HG03571 (cell line): ENCODE results near the gene LRRC39.
A peak's percentile ranks its signal among the peaks of the same experiment; 100 is the strongest.
"Not testable (repeated sequence)": the region's sequence is repeated elsewhere in the genome, so short reads cannot be mapped to it uniquely, and the experiment has no call there.

Source experiments
- ATAC-seq: cut with Tn5 transposase; IDR thresholded peaks from one replicate; pipeline ENCODE4 v1.9.1; 2021; ENCODE audit not compliant: unreplicated experiment

LRRC39 gene

DNA sequence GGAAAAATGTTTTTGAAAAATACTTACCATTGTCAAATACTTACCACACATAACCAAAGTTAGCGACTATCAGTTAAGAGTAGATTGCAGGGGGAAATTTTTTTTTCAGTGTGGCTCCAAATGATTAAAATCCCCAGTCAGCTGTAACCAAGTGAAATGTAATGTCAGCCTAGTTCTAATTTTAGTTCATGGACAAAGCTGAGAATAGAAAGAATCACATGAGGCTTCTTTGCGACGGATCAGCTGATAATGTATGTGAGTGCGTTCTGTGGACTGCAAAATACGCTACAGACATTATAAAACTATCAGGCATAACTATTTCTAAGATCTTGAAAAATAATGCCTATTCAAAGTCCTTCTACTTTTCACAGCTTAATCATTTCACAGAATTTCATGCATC lies at the start of gene LRRC39:
TSS of gene LRRC39 (minus strand) at position 166 of the 400 bp plus-strand sequence. CDS start 9,740 bp downstream, outside the sequence.
- ATAC-seq = no peak

DNA sequence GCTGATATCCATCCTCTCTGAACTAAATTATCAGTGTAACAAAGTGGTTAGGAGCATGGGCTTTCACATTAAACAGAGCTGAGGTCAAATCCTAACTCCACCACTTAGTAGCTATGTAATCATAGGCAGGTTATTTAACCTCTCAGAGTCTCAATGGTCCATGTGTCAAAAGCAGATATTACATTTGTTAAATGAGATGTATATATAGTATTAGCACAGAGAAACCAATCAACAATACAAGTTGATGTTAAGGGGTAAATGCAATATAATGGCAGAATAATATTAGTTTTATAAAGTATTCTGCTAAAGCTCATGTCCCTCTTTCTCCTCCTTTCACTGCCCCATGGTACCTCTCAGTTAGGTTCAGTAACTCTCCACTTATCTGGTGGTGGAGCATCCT lies 44.4 kb upstream of the LRRC39 start:
- ATAC-seq = no peak

DNA sequence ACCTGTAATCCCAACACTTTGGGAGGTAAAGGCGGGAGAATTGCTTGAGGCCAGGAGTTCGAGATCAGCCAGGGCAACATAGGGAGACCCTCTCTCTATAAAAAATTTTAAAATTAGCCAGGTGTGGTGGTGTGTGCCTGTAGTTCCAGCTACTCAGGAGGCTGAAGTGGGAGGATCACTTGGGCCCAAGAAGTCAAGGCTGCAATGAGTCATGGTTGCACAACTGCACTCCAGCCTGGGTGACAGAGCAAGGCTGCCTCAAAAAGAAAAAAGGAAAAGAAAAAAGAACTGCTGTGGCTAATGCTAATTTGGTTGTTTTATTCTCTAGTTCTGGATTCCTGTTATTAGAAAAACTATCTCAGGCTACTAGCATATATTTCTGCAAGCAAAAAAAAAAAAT lies 41.8 kb upstream of the LRRC39 start:
- ATAC-seq = no peak

DNA sequence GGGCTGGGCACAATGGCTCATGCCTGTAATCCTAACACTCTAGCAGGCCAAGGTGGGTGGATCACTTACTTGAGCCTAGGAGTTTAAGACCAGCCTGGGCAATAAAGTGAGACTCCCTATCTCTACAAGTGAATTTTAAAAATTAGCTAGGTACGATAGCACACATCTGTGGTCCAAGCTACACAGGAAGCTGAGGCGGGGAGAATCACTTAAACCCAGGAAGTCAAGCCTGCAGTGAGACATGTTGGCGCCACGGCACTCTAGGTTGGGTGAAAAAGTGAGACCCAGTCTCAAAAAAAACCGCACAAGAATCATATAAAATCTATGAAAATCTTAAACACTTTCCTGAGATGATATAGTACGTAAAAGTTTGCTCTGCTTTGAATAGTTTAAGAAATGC lies 41.4 kb upstream of the LRRC39 start:
- ATAC-seq = no peak

DNA sequence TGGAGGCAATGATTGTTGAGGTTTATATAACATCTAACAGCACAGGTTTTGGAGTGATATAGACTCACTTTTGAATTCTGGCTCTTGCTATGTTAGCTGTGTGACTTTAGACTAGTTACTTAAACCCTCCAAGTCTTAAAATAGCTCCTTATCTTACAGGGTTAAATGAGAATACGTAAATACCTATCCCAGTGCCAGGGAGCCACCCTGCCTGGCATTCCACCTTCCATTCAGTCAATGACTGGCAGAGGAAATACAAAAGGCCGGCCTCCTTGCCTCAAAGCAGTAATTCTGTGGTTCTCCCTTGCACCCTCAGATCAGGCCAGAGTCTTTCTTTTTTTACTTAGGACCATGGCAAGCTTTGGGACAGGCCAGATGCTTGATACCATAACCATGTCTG lies 39.8 kb upstream of the LRRC39 start:
- no peak for ATAC-seq

DNA sequence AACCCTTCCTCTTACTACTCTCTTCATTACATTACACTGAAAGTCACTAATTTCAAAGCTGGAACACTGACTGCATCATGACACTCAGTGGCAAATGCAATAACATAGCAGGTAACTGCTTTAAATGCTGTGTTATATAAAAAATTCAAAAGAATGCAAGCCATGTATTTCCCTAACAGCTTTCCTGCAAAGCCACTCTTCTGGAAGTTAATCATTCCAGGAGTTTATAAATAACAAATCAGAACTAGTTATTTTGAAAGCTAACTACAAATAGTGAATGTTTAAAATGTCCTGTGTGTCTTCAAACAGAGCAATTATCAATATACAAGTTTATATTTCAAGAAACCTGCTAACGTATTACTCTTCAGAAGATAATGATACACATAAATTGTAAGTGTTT lies 37.0 kb upstream of the LRRC39 start:
- ATAC-seq = no peak

DNA sequence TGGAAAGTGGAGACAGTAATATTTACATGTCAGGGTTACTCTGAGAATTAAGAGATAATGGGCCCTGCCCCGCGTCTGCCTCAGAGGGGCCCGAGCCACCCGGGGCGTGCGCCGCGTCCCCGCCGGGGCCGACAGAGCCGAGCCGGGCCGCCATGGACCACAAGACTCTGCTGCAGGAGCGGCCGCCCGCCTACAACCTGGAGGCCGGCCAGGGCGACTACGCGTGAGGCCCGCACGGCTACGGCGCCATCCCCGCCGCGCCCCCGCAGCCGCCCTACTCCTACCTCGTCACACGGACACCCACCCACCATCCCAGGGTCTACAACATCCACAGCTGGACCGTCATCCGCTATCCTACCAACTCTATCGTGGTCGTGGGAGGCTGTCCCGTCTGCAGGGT lies 35.1 kb upstream of the LRRC39 start:
- no peak for ATAC-seq

DNA sequence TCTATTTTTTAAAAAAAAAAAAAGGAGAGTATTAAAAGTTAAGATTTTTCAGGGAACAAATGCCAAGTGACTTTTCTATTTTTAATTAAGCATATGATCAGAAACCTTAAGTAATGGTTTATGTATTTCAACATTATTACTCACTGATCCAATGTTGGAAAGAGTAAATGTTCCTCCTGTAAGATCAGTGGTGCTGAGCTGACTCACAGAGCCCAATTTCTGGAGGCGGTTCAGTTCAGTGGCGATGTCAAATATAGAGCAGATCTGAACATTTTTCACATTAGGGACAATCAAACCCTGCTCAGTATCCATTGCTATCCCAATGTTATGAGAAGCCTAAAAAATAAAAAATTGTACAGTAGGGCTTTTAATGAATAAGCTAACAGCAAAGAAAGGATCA lies 28.2 kb upstream of the LRRC39 start:
- ATAC-seq = no peak

DNA sequence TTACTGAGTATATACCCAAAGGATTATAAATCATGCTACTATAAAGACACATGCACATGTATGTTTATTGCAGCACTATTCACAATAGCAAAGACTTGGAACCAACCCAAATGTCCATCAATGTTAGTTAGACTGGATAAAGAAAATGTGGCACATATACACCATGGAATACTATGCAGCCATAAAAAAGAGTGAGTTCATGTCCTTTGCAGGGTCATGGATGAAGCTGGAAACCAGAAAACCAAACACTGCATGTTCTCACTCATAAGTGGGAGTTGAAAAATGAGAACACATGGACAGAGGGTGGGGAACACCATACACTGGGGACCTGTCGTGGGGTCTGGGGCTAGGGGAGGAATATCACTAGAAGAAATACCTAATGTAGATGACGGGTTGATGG lies 27.5 kb upstream of the LRRC39 start:
- ATAC-seq = not testable (repeated sequence)

DNA sequence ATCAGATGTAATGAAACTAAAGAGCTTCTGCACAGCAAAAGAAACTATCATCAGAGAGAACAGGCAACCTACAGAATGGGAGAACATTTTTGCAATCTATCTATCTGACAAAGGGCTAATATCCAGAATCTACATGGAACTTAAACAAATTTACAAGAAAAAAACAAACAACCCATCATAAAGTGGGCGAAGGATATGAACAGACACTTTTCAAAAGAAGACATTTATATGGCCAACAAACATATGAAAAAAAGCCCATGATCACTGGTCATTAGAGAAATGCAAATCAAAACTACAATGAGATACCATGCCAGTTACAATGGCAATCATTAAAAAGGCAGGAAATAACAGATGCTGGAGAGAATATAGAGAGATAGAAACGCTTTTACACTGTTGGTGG lies 27.0 kb upstream of the LRRC39 start:
- not testable (repeated sequence) for ATAC-seq

DNA sequence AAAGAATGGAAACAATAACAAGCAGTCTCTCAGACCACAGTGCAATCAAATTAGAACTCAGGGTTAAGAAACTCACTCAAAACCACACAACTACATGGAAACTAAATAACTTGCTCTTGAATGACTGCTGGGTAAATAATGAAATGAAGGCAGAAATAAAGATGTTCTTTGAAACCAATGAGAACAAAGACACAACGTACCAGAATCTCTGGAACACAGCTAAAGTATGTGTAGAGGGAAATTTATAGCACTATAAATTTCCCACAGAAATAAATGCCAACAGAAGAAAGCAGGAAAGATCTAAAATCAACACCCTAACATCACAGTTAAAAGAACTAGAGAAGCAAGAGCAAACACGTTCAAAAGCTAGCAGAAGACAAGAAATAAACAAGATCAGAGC lies 24.6 kb upstream of the LRRC39 start:
- not testable (repeated sequence) for ATAC-seq

DNA sequence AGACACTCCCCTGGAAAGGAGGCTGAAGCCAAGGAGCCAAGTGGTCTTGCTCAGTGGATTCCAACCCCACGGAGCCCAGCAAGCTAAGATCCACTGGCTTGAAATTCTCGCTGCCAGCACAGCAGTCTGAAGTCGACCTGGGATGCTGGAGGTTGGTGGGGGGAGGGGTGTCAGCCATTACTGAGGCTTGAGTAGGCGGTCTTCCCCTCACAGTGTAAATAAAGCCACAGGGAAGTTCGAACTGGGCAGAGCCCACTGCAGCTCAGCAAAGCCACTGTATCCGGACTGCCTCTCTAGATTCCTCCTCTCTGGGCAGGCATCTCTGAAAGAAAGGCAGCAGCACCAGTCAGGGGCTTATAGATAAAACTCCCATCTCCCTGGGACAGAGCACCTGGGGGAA lies 22.0 kb upstream of the LRRC39 start:
- not testable (repeated sequence) for ATAC-seq

DNA sequence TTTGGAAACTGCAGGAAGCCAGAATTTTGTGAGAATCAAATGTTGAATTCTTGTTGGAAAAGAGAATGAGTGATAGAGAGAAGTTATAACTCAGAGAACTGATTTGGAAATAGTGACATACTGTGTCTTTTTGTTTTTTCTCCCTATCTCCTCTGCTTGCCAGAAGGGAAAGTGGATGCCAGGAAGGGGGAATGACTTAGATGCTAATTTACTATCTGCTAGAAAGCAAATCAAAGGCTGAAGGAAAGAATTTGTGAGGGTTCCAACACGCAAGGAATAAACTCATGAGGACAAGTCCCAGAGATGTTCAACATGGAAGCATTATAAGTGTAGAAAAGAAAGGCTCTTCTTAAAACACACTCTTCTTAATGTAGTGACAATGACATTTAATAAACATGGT lies 20.5 kb upstream of the LRRC39 start:
- ATAC-seq = no peak

DNA sequence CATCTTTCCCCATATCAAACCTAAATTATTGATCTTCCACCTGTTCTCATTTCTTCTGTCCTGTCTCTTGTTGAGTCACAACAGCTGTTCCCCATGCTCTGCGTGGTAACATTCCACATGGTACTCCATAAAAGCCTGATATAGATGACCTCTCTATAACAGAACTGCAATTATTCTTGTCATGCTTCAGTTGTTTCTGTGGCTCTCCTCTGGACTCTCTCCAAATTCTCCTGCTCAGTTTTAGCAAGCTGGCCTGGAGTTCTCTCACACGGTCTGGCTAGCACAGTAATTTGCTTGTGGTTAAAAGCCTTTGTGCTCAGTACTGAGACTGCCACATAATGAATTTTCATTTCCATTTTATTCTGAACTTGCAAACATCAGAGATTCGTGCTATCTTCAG lies 10.6 kb upstream of the LRRC39 start:
- ATAC-seq = no peak

DNA sequence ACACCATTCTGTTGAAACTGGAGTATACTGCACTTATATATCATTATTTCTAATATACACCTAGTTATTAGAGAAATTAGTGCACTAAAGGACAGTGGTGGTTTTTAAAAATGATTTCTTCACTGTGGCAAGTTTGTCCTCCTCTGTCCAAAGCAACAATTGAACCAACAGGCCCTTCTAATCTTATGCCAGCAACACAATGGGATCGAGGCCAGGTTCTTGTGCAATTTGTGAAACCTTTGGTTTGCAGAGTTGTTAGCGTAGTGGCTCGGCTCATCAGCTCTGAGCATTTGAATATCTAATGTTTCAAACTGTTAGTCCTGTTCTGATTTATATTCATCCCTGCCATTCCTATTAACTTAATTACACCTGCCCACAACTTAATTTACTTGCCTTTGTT lies 9.9 kb upstream of the LRRC39 start:
- ATAC-seq = no peak

DNA sequence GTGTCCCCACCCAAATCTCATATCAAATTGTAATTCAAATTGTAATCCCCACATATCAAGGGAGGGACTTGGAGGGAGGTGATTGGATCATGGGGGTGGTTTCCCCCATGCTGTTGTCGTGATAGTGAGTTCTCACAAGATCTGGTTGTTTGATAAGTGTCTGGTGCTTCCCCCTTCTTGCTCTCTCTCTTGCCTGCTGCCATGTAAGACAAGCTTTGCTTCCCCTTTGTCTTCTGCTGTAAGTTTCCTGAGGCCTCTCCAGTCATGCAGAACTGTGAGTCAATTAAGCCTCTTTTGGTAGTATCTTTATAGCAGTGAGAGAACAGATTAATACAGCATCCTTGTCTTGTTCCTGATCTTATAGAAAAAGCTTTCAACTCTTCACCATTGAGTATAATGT lies 6.5 kb upstream of the LRRC39 start:
- ATAC-seq = peak; percentile 62

DNA sequence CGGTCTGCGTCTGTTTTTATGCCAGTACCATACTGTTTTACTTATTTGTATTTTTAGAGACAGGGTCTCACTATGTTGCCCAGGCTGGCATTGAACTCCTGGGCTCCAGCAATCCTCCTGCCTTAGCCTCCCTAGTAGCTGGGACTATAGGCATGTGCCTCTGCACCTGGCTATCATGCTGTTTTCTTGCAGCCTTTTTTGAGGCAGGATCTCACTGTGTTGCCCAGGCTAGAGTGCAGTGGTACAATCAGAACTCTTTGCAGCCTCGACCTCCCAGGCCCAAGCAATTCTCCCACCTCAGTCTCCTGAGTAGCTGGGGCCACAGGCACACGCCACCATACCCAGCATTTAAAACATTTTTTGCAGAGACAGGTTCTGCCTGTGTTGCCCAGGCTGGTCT lies 5.3 kb upstream of the LRRC39 start:
- ATAC-seq = no peak

DNA sequence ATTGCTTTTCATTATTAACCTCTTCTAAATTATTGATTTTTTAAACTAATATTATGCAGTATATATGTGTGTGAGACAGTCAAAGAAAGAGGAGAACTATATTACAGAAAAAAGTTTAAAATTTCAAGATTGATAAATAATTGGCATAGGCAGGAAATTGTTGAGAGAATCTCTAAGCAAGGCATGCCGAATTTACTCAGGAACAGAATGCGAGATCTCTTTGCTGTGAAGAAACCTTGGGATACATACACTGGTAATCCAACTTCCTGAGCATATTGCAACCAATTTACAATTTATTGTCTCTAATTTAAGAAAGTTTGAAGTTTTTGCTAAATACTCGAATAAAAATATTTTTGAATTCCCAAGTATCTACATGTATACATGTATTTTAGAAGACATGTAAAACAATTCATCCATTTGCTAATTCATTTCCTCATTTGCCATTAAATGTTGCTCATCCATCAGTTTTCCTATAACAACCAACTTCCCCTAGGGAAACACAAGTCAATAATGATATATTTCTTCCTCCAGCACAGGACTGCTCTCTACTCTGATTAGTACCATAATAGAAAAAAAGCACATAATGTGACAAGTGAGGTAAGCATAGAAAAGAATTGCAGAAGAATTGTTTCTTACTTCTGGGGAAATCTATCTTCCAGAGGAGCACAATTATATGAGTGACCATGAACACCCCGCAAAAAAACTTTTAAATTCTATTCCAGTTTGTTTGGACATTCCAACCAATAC lies 588 bp downstream of the LRRC39 start:
- ATAC-seq = no peak

DNA sequence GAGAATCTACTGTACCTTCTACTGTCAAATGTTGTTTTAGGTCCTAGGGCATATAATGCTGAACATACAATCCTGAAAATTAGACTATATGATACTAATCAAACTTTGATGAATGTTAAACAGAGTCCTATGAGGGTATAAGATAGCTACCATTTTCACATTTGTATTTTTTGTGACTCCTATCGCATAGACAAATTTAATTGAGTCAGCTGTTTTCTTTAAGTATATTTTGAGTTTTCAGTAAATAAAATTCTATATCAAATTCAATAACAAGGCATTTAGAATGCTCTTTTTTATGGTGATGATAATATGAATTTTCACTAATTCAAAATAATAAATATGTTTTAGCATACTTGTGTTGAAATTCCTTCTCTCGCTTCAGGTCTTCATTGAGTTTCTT lies 10.0 kb downstream of the LRRC39 start:
- ATAC-seq = no peak

DNA sequence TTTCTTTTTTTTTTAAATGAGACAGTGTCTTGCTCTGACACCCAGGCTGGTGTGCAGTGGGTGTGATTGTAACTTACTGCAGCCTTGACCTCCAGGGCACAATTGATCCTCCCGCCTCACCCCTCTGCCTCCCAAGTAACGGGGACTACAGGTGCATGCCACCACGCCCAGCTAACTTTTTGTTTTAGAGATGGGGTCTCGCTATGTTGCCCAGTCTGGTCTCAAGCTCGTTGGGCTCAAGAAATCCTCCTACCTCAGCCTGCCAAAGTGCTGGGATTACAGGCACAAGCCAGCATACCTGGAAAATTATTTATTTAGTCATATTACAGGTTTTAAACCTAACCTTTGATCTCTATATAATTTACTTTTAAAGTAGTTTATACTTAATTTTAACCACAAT lies 13.4 kb downstream of the LRRC39 start:
- ATAC-seq = no peak

DNA sequence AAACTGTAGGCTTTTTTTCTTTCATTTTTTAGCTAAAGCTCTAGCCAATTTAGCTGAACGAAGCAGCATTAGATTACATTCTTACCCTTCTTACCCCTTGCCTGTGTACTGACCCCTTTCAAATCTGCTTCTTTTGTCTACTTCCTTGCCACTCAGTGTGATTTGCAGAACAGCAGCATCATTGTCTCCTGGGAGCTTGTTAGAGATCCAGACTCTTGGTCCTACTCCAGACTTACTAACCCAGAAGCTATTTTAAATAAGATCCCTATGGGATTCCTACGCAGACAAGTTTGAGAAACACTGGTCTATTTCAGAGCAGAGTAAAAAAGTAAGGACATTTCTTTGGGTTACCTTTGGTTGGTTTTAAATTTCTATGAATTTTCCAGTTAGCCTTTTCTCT lies 13.8 kb downstream of the LRRC39 start:
- no peak for ATAC-seq

DNA sequence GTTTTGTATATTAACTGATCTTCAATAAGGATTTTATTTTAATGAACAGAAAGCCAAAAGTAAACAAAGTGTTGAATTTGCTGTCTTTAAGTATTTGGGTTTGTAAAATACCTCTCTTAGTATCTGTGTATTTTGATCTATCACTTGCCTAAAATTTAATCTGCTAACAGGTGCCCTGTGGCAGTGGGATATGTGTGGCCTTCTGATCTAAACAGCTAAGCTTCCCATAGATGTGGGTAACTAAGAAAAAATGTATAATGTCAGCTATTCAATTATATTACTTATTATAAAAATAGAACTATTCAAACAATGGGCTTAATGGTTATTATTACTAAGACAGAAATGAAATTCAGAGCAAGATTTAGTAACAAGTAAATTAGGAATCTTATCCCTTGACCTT lies 15.2 kb downstream of the LRRC39 start:
- no peak for ATAC-seq

DNA sequence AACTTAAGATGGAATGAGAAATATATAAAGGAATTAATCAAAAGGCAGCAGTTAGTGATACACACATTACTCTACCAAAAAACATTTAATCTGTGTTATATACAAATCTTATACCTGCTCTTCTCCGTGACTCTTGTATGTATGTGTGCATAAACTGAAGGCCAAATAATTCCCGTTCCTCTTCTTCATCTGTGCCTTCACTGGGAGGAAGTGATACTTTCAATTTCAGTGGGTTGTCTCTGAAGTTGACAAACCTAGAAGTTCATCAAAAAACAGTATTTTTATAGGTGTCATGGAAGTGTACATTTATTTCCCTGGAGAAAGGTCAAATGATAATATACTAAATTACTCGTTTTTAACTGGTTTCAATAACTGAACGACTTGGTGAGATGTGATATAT lies 25.8 kb downstream of the LRRC39 start:
- peak; percentile 59 for ATAC-seq
